ENCODE results near the gene HBG2.

HBG2 gene

DNA sequence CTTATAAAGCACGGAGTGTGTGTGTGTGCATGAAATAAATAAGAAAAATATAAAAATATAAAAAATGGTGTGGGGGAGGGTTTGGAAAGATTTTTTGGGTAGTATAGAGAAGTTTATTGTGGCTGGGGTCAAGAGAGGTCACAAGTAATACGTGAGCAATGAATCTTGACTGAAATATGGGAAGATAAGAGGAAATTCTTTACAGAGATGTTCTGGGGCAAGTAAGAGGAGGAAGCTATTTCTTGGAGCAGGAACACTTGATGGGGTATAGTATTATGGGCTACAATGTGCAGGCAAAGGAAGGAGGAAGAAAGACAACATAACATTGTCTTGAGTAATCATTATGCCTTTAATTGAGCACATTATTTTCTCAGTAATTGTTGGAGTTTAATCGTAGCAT, 22.4 kb downstream of the HBG2 start:
- no peak overlapping the region for H3K4me3 ChIP-seq (replicated peaks; ENCODE audit: low read depth, low read length)
- no peak for DNase-seq (ENCODE audit: extremely low read depth, low read depth)
- TF ChIP-seq, protein P1, sequence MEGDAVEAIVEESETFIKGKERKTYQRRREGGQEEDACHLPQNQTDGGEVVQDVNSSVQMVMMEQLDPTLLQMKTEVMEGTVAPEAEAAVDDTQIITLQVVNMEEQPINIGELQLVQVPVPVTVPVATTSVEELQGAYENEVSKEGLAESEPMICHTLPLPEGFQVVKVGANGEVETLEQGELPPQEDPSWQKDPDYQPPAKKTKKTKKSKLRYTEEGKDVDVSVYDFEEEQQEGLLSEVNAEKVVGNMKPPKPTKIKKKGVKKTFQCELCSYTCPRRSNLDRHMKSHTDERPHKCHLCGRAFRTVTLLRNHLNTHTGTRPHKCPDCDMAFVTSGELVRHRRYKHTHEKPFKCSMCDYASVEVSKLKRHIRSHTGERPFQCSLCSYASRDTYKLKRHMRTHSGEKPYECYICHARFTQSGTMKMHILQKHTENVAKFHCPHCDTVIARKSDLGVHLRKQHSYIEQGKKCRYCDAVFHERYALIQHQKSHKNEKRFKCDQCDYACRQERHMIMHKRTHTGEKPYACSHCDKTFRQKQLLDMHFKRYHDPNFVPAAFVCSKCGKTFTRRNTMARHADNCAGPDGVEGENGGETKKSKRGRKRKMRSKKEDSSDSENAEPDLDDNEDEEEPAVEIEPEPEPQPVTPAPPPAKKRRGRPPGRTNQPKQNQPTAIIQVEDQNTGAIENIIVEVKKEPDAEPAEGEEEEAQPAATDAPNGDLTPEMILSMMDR (IDR thresholded peaks at IDR 0.05; ENCODE audit: low read depth, low read length, missing control alignments) = no peak

- no peak overlapping the region for H3K4me3 ChIP-seq (replicated peaks; ENCODE audit: low read depth, low read length)
- TF ChIP-seq, protein P1 (IDR thresholded peaks at IDR 0.05; ENCODE audit: low read depth, low read length, missing control alignments) = no peak
- no peak for DNase-seq (ENCODE audit: extremely low read depth, low read depth)
Observed at GRCh38 chr11:5231111-5231510, 23.5 kb downstream of the HBG2 start.

- H3K4me3 ChIP-seq (replicated peaks; ENCODE audit: low read depth, low read length) = no peak overlapping the region
- TF ChIP-seq, protein P1 (IDR thresholded peaks at IDR 0.05; ENCODE audit: low read depth, low read length, missing control alignments) = no peak
- no peak for DNase-seq (ENCODE audit: extremely low read depth, low read depth)
Observed at GRCh38 chr11:5230266-5230665, 24.3 kb downstream of the HBG2 start.

GRCh38 chr11:5229796-5230195, 24.8 kb downstream of the HBG2 start:
- DNase-seq (ENCODE audit: extremely low read depth, low read depth) = no peak
- TF ChIP-seq, protein P1 (IDR thresholded peaks at IDR 0.05; ENCODE audit: low read depth, low read length, missing control alignments) = no peak

GRCh38 chr11:5229356-5229755, 25.2 kb downstream of the HBG2 start:
- H3K4me3 ChIP-seq (replicated peaks; ENCODE audit: low read depth, low read length) = no peak overlapping the region
- TF ChIP-seq, protein P1 (IDR thresholded peaks at IDR 0.05; ENCODE audit: low read depth, low read length, missing control alignments) = no peak
- no peak for DNase-seq (ENCODE audit: extremely low read depth, low read depth)

More at GRCh38 chr11:5229796-5230195, 24.8 kb downstream of the HBG2 start:
- no peak overlapping the region for H3K4me3 ChIP-seq (replicated peaks; ENCODE audit: low read depth, low read length)

DNA sequence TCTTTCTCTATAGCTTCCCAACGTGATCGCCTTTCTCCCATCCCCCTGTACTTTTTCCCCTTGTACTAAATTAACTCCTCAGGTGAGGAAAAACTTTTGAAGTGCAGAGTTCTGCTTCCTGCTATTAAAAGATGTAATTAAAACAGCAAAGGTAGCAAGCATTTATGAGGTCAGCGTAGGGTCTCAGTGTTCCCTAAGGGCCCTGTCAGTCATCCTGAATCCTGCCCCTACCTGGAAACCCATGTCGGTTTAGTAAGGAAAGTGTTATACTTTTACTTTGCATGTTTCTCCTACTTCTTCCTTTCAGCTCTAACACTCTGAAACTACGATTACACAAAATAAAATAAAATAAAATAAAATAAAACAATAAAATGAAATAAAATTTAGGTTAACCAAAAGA, 26.5 kb downstream of the HBG2 start:
- DNase-seq (ENCODE audit: extremely low read depth, low read depth) = no peak
- no peak overlapping the region for H3K4me3 ChIP-seq (replicated peaks; ENCODE audit: low read depth, low read length)
- TF ChIP-seq, protein P1 (IDR thresholded peaks at IDR 0.05; ENCODE audit: low read depth, low read length, missing control alignments) = no peak

DNA sequence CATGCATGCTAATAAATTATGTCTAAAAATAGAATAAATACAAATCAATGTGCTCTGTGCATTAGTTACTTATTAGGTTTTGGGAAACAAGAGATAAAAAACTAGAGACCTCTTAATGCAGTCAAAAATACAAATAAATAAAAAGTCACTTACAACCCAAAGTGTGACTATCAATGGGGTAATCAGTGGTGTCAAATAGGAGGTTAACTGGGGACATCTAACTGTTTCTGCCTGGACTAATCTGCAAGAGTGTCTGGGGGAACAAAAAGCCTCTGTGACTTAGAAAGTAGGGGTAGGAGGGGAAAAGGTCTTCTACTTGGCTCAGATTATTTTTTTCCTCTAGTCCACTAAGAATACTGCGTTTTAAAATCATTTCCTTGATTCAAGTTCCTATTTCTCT, 26.9 kb downstream of the HBG2 start:
- TF ChIP-seq, protein P1 (IDR thresholded peaks at IDR 0.05; ENCODE audit: low read depth, low read length, missing control alignments) = no peak
- no peak overlapping the region for H3K4me3 ChIP-seq (replicated peaks; ENCODE audit: low read depth, low read length)
- DNase-seq (ENCODE audit: extremely low read depth, low read depth) = no peak

Measured in HFF-Myc (cell line).